ENCODE results near the gene SERPINF2.
"Not testable (repeated sequence)": the region's sequence is repeated elsewhere in the genome, so short reads cannot be mapped to it uniquely, and the experiment has no call there.

Gene SERPINF2

GRCh38 chr17:1742371-1743087 lies at the start of gene SERPINF2:
SERPINF2 (plus strand) TSS chr17:1742871; CDS start chr17:1744996, 2,125 bp downstream.
- DNase-seq (ENCODE audit: low spot score) = no peak
- TF ChIP-seq, protein P1, sequence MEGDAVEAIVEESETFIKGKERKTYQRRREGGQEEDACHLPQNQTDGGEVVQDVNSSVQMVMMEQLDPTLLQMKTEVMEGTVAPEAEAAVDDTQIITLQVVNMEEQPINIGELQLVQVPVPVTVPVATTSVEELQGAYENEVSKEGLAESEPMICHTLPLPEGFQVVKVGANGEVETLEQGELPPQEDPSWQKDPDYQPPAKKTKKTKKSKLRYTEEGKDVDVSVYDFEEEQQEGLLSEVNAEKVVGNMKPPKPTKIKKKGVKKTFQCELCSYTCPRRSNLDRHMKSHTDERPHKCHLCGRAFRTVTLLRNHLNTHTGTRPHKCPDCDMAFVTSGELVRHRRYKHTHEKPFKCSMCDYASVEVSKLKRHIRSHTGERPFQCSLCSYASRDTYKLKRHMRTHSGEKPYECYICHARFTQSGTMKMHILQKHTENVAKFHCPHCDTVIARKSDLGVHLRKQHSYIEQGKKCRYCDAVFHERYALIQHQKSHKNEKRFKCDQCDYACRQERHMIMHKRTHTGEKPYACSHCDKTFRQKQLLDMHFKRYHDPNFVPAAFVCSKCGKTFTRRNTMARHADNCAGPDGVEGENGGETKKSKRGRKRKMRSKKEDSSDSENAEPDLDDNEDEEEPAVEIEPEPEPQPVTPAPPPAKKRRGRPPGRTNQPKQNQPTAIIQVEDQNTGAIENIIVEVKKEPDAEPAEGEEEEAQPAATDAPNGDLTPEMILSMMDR (IDR thresholded peaks at IDR 0.05) = no peak
- H3K4me3 ChIP-seq = no peak within 1 kb of the TSS
- H3K27ac ChIP-seq = peak within 1 kb of the TSS in 1 of 2 donors; percentile 15

GRCh38 chr17:1693339-1693738 lies 49.3 kb upstream of the SERPINF2 start:
- TF ChIP-seq, protein P1 (IDR thresholded peaks at IDR 0.05) = no peak
- Histone ChIP-seq H3K27ac (no peak overlapping the region), H3K4me3 (no peak overlapping the region)
- no peak for DNase-seq (ENCODE audit: low spot score)

DNA sequence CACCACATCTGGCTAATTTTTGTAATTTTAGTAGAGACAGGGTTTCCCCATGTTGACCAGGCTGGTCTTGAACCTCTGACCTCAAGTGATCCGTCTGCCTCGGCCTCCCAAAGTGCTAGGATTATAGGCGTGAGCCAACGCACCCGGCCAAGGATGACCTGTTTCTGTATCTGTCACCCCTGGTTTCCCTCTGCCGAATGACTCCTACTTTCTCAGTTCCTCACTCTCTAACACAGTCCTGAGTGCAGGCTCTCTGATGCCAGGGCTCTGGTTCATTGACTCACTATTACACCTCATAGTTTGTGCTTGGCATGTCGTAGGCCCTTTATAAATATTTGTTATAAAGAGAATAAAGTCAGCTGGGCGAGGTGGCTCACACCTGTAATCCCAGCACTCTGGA lies 47.3 kb upstream of the SERPINF2 start:
- H3K27ac ChIP-seq = no peak overlapping the region
- no peak overlapping the region for H3K4me3 ChIP-seq
- DNase-seq (ENCODE audit: low spot score) = no peak
- TF ChIP-seq, protein P1 (IDR thresholded peaks at IDR 0.05) = no peak

- H3K27ac ChIP-seq = no peak overlapping the region
- no peak for DNase-seq (ENCODE audit: low spot score)
- no peak overlapping the region for H3K4me3 ChIP-seq
- TF ChIP-seq, protein P1 (IDR thresholded peaks at IDR 0.05) = no peak
Observed at GRCh38 chr17:1697681-1698080, 45.0 kb upstream of the SERPINF2 start.

DNA sequence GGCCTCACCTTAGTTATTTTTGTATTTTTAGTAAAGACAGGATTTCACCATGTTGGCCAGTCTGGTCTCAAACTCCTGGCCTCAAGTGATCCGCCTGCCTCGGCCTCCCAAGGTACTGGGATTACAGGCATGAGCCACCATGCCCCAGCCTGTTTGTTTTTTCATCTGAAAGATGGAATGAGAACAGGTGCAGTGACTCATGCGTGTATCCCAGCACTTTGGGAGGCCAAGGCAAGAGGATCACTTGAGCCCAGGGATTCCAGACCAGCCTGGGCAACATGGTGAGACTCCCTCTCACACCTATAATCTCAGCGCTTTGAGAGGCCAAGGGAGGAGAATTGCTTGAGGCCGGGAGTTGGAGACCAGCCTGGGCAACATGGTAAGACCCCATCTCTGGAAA lies 42.8 kb upstream of the SERPINF2 start:
- DNase-seq (ENCODE audit: low spot score); H3K4me3 ChIP-seq; H3K27ac ChIP-seq: not testable (repeated sequence)

GRCh38 chr17:1703063-1703462 lies 39.6 kb upstream of the SERPINF2 start:
- H3K4me3 ChIP-seq = no peak overlapping the region
- TF ChIP-seq, protein P1 (IDR thresholded peaks at IDR 0.05) = no peak
- H3K27ac ChIP-seq = no peak overlapping the region
- DNase-seq (ENCODE audit: low spot score) = no peak

GRCh38 chr17:1705004-1705403 lies 37.7 kb upstream of the SERPINF2 start:
- Histone ChIP-seq H3K27ac (no peak overlapping the region), H3K4me3 (no peak overlapping the region)
- no peak for DNase-seq (ENCODE audit: low spot score)
- TF ChIP-seq, protein P1 (IDR thresholded peaks at IDR 0.05) = no peak

Data from coronary artery (tissue), 2 donors.